Keratinocyte (primary cell): ENCODE measurements around the gene GLRX3. TPM values are rescaled to one million over a fixed set of nuclear protein-coding genes. Genes with fewer than 3 reads are reported as not detected.

ENCODE experiments used
- DNase-seq: peaks from one replicate; pipeline ENCODE4 v3.0.0-alpha.2; 2011; ENCODE audit warnings: low read depth, missing footprints, low spot score
- FAIRE-seq: peaks from 2 replicates; lab custom pipeline; 2011; peaks lifted over from hg19 to GRCh38; lab: Jason Lieb, UNC
- H2AFZ ChIP-seq: 2 replicates; pipeline ENCODE4 v1.6.0; 2012; ENCODE audit warnings: low read length, control low read depth, inconsistent platforms; ENCODE audit not compliant: control insufficient read depth
- H3K27ac ChIP-seq: 2 replicates; pipeline ENCODE4 v1.5.1; 2011; ENCODE audit warnings: low read length; ENCODE audit not compliant: control insufficient read depth, insufficient read depth
- H3K27me3 ChIP-seq: 3 replicates; pipeline ENCODE4 v1.6.0; 2011; ENCODE audit warnings: low read length; ENCODE audit not compliant: control insufficient read depth, insufficient read depth; ENCODE audit errors: extremely low read depth
- H3K36me3 ChIP-seq, 2 experiments: 2 replicates in 1 of 2; 3 replicates in 1 of 2; pipeline ENCODE4 v1.5.1; 2011; ENCODE audit warnings: low read length in 2 of 2, mild to moderate bottlenecking in 1 of 2; ENCODE audit not compliant: control insufficient read depth in 2 of 2, insufficient read depth in 2 of 2; ENCODE audit errors: extremely low read depth in 1 of 2
- H3K4me1 ChIP-seq: 3 replicates; pipeline ENCODE4 v1.5.1; 2011; ENCODE audit warnings: low read length; ENCODE audit not compliant: control insufficient read depth, insufficient read depth; ENCODE audit errors: extremely low read depth
- H3K4me2 ChIP-seq: 3 replicates; pipeline ENCODE4 v1.6.0; 2011; ENCODE audit warnings: low read depth, low read length; ENCODE audit not compliant: control insufficient read depth, insufficient read depth; ENCODE audit errors: extremely low read depth
- H3K4me3 ChIP-seq, 3 experiments: fragments of 200-600 bp in 1 of 3; sonication (generic) in 1 of 3; 2 replicates in 2 of 3; 3 replicates in 1 of 3; pipeline ENCODE4 v1.5.1; 2011 to 2016; ENCODE audit warnings: low read length in 3 of 3, mild to moderate bottlenecking in 3 of 3, control low read depth in 2 of 3, inconsistent platforms in 1 of 3, low read depth in 1 of 3, mixed read lengths in 1 of 3, mixed run types in 1 of 3, moderate library complexity in 1 of 3; ENCODE audit not compliant: control insufficient read depth in 2 of 3, insufficient read depth in 2 of 3; ENCODE audit errors: extremely low read depth in 1 of 3
- H3K79me2 ChIP-seq: 2 replicates; pipeline ENCODE4 v1.6.0; 2012; ENCODE audit warnings: low read length; ENCODE audit not compliant: control insufficient read depth, insufficient read depth
- H3K9ac ChIP-seq: 3 replicates; pipeline ENCODE4 v1.6.0; 2011; ENCODE audit warnings: low read length; ENCODE audit not compliant: control insufficient read depth, insufficient read depth; ENCODE audit errors: extremely low read depth
- H3K9me1 ChIP-seq: 3 replicates; pipeline ENCODE4 v1.6.0; 2011; ENCODE audit warnings: low read length; ENCODE audit not compliant: control insufficient read depth, insufficient read depth; ENCODE audit errors: extremely low read depth
- H3K9me3 ChIP-seq: 2 replicates; pipeline ENCODE4 v1.5.1; 2012; ENCODE audit warnings: low read depth, low read length; ENCODE audit not compliant: control insufficient read depth
- H4K20me1 ChIP-seq: 3 replicates; pipeline ENCODE4 v1.6.0; 2011; ENCODE audit warnings: low read length; ENCODE audit not compliant: control insufficient read depth, insufficient read depth; ENCODE audit errors: extremely low read depth
- EZH2 ChIP-seq: IDR thresholded peaks from one replicate; pipeline ENCODE4 v1.6.1; 2012; ENCODE audit warnings: inconsistent platforms, mild to moderate bottlenecking, low read length, moderate library complexity
- dilution Hi-C: fragments of 300-500 bp; cut with MboI; formaldehyde crosslinking; loops from one replicate; pipeline ENCODE4 v1.7.0; 2020; ENCODE audit warnings: low sequenced_read_pairs; ENCODE audit not compliant: extremely low pct_ligation_motif_present
- polyA plus RNA-seq, 5 experiments: library from polyadenylated mRNA; depleted of rRNA in 3 of 5; stranded (reverse) in 3 of 5; stranded (forward) in 1 of 5; unstranded in 1 of 5; fragments of >200 nt; gene quantifications; 1 replicate in 1 of 5; 2 replicates in 3 of 5; 3 replicates in 1 of 5; pipeline versions ENCODE4 v1.2.1 to v1.2.3, GENCODE V29; 2011 to 2012; ENCODE audit warnings: missing spikeins in 2 of 5, low read depth in 1 of 5, low replicate concordance in 1 of 5
- TF ChIP-seq, protein P1 (sequence below), 3 experiments: IDR thresholded peaks in 1 of 3; conservative IDR thresholded peaks in 1 of 3; optimal IDR thresholded peaks in 1 of 3; 2 replicates in 2 of 3; 3 replicates in 1 of 3; pipeline versions ENCODE3 to v1.5.1; 2011; ENCODE audit warnings: low read length in 3 of 3, mild to moderate bottlenecking in 3 of 3, moderate library complexity in 2 of 3, control low read depth in 1 of 3, inconsistent platforms in 1 of 3; ENCODE audit not compliant: insufficient read depth in 2 of 3; ENCODE audit errors: extremely low read depth in 1 of 3

GLRX3 gene
- polyA plus RNA-seq, 1 donor (not counting 4 experiments of a cell fraction or from before 2014, with no cell fraction given), result 215 TPM

DNA sequence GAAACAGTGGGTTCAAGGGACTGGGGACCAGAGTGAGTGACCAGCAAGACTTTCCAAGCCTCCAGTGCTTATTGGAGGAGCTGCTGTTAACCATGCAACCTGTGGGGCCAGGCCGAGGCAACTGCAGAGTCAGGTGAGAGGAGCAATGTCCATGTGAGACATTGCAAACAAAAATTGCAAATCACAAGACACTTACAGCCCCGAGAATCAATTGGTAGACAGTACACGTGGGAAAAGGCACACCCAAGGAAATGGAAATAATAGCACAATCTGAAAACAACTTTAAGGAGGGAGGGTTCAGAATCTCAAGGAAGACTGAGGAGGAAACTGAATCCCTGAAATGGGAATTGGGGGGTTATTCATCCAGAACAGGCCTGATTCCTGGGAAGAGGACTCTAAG is 72.6 kb downstream of the GLRX3 start:
- no peak for FAIRE-seq
- no peak for DNase-seq
- peaks cover 0 to 1% of the 10 kb centered on the region in 2 experiments for H3K36me3 ChIP-seq

DNA sequence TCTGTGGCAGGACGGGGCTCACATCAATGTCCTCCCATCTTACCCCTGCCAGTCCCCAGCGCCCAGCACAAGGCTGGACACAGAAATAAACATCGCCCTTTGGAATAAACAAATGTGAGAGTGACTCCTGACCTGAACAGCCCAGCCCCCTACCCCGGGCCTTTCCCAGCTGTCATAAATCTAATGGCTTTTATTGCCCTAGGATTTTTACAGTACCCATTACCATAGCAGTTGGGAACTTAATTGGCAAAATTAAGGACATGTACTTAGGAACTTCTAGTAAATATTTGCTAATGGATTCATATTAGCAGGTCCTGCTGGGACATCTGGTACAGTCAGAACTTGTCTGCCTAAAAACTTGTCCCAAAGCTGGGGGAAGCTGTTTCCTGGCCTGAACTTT is 76.6 kb downstream of the GLRX3 start:
- FAIRE-seq (no peak), DNase-seq (no peak)
- Histone ChIP-seq H3K9ac (no peak overlapping the region), H3K79me2 (no peaks in the 10 kb centered on the region), H3K27ac (no peak overlapping the region), H3K36me3 (no peaks in the 10 kb centered on the region), H3K4me3 (no peak overlapping the region), H2AFZ (no peak overlapping the region), H3K4me2 (no peak overlapping the region), H3K9me1 (no peaks in the 10 kb centered on the region), H4K20me1 (no peaks in the 10 kb centered on the region), H3K27me3 (no peaks in the 10 kb centered on the region), H3K9me3 (no peaks in the 10 kb centered on the region), H3K4me1 (no peaks in the 10 kb centered on the region)
- TF ChIP-seq, protein P1, sequence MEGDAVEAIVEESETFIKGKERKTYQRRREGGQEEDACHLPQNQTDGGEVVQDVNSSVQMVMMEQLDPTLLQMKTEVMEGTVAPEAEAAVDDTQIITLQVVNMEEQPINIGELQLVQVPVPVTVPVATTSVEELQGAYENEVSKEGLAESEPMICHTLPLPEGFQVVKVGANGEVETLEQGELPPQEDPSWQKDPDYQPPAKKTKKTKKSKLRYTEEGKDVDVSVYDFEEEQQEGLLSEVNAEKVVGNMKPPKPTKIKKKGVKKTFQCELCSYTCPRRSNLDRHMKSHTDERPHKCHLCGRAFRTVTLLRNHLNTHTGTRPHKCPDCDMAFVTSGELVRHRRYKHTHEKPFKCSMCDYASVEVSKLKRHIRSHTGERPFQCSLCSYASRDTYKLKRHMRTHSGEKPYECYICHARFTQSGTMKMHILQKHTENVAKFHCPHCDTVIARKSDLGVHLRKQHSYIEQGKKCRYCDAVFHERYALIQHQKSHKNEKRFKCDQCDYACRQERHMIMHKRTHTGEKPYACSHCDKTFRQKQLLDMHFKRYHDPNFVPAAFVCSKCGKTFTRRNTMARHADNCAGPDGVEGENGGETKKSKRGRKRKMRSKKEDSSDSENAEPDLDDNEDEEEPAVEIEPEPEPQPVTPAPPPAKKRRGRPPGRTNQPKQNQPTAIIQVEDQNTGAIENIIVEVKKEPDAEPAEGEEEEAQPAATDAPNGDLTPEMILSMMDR (optimal IDR thresholded peaks at IDR 0.05 in 1 of 3, IDR thresholded peaks at IDR 0.05 in 1 of 3, conservative IDR thresholded peaks at IDR 0.05 in 1 of 3; ENCODE audit: extremely low read depth in 1 of 3, insufficient read depth in 2 of 3, low read length in 3 of 3), result no peak
- no peak for TF ChIP-seq EZH2
- dilution Hi-C loops, result no loop called here

More for the DNA sequence above, 72.6 kb downstream of the GLRX3 start:
- no peaks in the 10 kb centered on the region for H3K79me2 ChIP-seq
- no peak overlapping the region for H3K4me2 ChIP-seq
- no peaks in the 10 kb centered on the region for H3K9me3 ChIP-seq
- no peak overlapping the region for H3K27ac ChIP-seq
- H3K9ac ChIP-seq, result no peak overlapping the region
- H2AFZ ChIP-seq, result no peak overlapping the region
- no peaks in the 10 kb centered on the region for H3K27me3 ChIP-seq
- no peak overlapping the region for H3K4me3 ChIP-seq
- no peaks in the 10 kb centered on the region for H3K4me1 ChIP-seq
- no peak for TF ChIP-seq EZH2
- TF ChIP-seq, protein P1 (optimal IDR thresholded peaks at IDR 0.05 in 1 of 3, IDR thresholded peaks at IDR 0.05 in 1 of 3, conservative IDR thresholded peaks at IDR 0.05 in 1 of 3; ENCODE audit: extremely low read depth in 1 of 3, insufficient read depth in 2 of 3, low read length in 3 of 3), result no peak
- H3K9me1 ChIP-seq, result no peaks in the 10 kb centered on the region
- dilution Hi-C loops, result no loop called here
- no peaks in the 10 kb centered on the region for H4K20me1 ChIP-seq
